ENCODE results near the gene TMEM108.

- TF ChIP-seq CTCF (tag by site-specific recombination; IDR thresholded peaks at IDR 0.05) = peak; percentile 73
- TF ChIP-seq, protein P1, sequence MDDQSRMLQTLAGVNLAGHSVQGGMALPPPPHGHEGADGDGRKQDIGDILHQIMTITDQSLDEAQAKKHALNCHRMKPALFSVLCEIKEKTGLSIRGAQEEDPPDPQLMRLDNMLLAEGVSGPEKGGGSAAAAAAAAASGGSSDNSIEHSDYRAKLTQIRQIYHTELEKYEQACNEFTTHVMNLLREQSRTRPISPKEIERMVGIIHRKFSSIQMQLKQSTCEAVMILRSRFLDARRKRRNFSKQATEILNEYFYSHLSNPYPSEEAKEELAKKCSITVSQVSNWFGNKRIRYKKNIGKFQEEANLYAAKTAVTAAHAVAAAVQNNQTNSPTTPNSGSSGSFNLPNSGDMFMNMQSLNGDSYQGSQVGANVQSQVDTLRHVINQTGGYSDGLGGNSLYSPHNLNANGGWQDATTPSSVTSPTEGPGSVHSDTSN (CRISPR knock-in tag; IDR thresholded peaks at IDR 0.05) = no peak
- TF ChIP-seq BCL11A (tag by site-specific recombination; IDR thresholded peaks at IDR 0.05; ENCODE audit: low read depth) = no peak
These were observed 346.3 kb downstream of the TMEM108 start for GRCh38 chr3:133384331-133385027.

All from HEK293 (cell line).